ACC112 (cell line): ENCODE results near the gene KLHL1.

ENCODE experiments used
- H2AFZ ChIP-seq: fragments of 200-600 bp; sonication (generic); one replicate; pipeline ENCODE4 v1.6.0; 2017; ENCODE audit warnings: antibody characterized with exemption, low read length; ENCODE audit not compliant: unreplicated experiment
- H3K27ac ChIP-seq: fragments of 200-600 bp; sonication (generic); 2 replicates; pipeline ENCODE4 v1.5.1; 2014; ENCODE audit warnings: low read depth, mild to moderate bottlenecking, antibody characterized with exemption, low read length, moderate library complexity
- H3K27me3 ChIP-seq: fragments of 200-600 bp; sonication (generic); 2 replicates; pipeline ENCODE4 v1.6.1; 2014; ENCODE audit warnings: mild to moderate bottlenecking, antibody characterized with exemption, low read length, moderate library complexity, mixed read lengths; ENCODE audit not compliant: insufficient read depth
- H3K36me3 ChIP-seq: fragments of 200-600 bp; sonication (generic); 2 replicates; pipeline ENCODE4 v1.6.1; 2016; ENCODE audit warnings: mild to moderate bottlenecking, antibody characterized with exemption, low read length, moderate library complexity, mixed read lengths; ENCODE audit not compliant: insufficient read depth
- H3K4me1 ChIP-seq: fragments of 200-600 bp; sonication (generic); one replicate; pipeline ENCODE4 v1.6.1; 2016; ENCODE audit warnings: low read length, mixed read lengths; ENCODE audit not compliant: insufficient read depth, unreplicated experiment, control insufficient read depth
- H3K4me3 ChIP-seq: fragments of 200-600 bp; sonication (generic); 2 replicates; pipeline ENCODE4 v1.5.1; 2014; ENCODE audit warnings: mild to moderate bottlenecking, low read depth, low read length
- H3K79me2 ChIP-seq: fragments of 200-600 bp; sonication (generic); one replicate; pipeline ENCODE4 v1.6.0; 2016; ENCODE audit warnings: low read length; ENCODE audit not compliant: control insufficient read depth, unreplicated experiment, insufficient read depth

Gene KLHL1

DNA sequence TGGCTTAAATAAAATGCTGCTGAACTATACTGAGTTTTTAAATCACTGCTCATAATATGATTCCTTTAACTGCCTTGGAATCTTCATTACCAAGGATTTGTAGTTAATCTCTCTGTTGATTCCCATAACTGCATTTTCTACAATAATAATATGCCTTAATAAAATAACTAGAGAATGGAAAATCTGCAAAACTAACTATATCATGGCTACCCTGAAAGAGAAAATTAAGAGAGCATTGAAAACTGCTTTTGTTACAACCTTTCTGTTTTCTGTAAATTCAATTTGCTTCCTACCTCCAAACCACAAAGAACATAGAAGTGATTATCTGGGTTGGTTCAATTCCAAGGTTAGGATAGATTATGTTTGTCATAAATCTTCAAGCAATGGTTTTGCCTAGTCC is 203.5 kb downstream of the KLHL1 start:
- Histone ChIP-seq H2AFZ (no peak overlapping the region), H3K27ac (no peak overlapping the region), H3K4me1 (no peaks in the 10 kb centered on the region), H3K79me2 (no peaks in the 10 kb centered on the region), H3K27me3 (no peaks in the 10 kb centered on the region), H3K36me3 (no peaks in the 10 kb centered on the region), H3K4me3 (no peak overlapping the region)

DNA sequence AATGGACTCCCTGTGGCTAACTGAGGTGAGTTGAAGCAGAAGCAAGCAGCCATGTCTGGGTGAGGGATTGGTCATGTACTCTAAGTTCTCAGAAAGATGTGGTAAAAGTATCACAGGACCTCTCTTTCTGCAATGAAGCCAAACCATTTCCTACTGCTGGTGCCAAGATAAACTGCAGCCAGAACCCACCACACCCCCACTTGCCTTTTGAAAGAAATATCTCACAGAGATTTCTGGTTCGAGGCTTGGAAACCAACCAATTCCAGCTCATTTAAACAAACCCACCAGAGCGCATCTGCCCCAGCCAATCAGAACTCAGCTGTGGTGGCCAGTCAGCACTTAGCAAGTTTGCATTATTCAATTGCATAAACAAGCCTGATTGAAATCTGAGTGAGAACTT is 205.2 kb downstream of the KLHL1 start:
- no peak overlapping the region for H2AFZ ChIP-seq
- no peaks in the 10 kb centered on the region for H3K4me1 ChIP-seq
- no peaks in the 10 kb centered on the region for H3K27me3 ChIP-seq
- no peak overlapping the region for H3K4me3 ChIP-seq
- H3K79me2 ChIP-seq: no peaks in the 10 kb centered on the region
- H3K36me3 ChIP-seq: no peaks in the 10 kb centered on the region
- no peak overlapping the region for H3K27ac ChIP-seq

- Histone ChIP-seq H2AFZ (no peak overlapping the region), H3K27me3 (no peaks in the 10 kb centered on the region), H3K36me3 (no peaks in the 10 kb centered on the region), H3K4me3 (no peak overlapping the region), H3K4me1 (no peaks in the 10 kb centered on the region), H3K79me2 (no peaks in the 10 kb centered on the region), H3K27ac (no peak overlapping the region)
These were observed 225.8 kb downstream of the KLHL1 start for GRCh38 chr13:69882451-69882850.

DNA sequence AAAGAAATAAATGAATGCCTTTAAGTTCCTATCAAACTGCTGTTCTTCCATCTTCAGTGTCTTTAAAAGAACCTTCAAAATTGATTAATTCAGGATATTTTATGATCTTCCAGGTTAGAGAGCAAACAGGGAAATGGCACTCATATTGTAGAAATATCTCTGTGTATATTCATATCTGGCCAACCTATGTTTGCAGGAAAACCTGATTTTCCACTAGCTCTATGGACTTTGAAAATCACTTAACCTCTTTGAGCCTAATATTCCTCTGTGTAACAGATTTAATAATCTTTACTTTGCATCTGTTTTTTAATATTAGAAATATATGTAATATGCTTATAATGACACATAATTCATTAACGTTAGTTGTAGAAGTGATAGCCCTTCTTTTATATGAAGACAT is 228.3 kb downstream of the KLHL1 start:
- H3K4me3 ChIP-seq: no peak overlapping the region
- H3K36me3 ChIP-seq: no peaks in the 10 kb centered on the region
- H2AFZ ChIP-seq: no peak overlapping the region
- no peak overlapping the region for H3K27ac ChIP-seq
- H3K79me2 ChIP-seq: no peaks in the 10 kb centered on the region
- no peaks in the 10 kb centered on the region for H3K27me3 ChIP-seq
- H3K4me1 ChIP-seq: no peaks in the 10 kb centered on the region

DNA sequence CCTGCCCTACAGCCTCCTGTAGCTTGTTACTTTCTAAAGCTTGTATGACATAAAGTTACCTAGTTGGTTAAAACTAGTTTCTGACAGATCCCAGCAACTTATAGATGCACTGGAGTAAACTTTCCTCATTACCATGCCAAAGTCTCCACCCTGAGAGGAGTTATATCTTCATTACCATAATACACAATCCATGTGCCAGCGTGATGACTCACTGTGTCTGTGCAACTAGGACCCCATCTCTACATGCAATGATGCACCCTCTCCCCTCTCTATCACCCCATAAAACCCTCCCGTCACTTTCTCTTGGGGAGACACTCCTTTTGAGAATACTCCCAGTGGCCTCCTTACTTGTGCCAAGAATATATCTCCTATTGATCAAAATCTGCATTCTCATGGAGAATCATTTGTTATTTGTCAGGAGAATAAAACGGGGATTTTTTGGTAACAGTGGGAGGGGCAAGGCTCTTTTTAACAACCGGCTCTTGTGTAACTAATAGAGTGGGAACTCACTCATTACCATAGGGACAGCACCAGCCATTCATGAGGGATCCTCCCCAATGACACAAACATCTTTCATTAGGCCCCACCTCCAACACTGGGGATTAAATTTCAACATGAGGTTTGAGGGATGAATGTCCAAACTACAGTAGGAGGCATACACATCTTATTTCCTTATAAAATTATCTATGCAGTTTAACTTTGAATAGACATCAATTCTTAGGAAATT is 235.8 kb downstream of the KLHL1 start:
- Histone ChIP-seq H3K27me3 (no peaks in the 10 kb centered on the region), H3K36me3 (no peaks in the 10 kb centered on the region), H3K4me3 (no peak overlapping the region), H3K79me2 (no peaks in the 10 kb centered on the region), H2AFZ (no peak overlapping the region), H3K27ac (no peak overlapping the region), H3K4me1 (no peaks in the 10 kb centered on the region)

GRCh38 chr13:69866555-69866954 is 241.7 kb downstream of the KLHL1 start:
- Histone ChIP-seq H3K4me3 (no peak overlapping the region), H3K27me3 (no peaks in the 10 kb centered on the region), H3K27ac (no peak overlapping the region), H3K36me3 (no peaks in the 10 kb centered on the region), H2AFZ (no peak overlapping the region), H3K4me1 (no peaks in the 10 kb centered on the region), H3K79me2 (no peaks in the 10 kb centered on the region)

GRCh38 chr13:69857183-69857821 is 250.9 kb downstream of the KLHL1 start:
- Histone ChIP-seq H2AFZ (no peak overlapping the region), H3K27me3 (no peaks in the 10 kb centered on the region), H3K79me2 (no peaks in the 10 kb centered on the region), H3K4me1 (no peaks in the 10 kb centered on the region), H3K27ac (no peak overlapping the region), H3K4me3 (no peak overlapping the region), H3K36me3 (no peaks in the 10 kb centered on the region)

DNA sequence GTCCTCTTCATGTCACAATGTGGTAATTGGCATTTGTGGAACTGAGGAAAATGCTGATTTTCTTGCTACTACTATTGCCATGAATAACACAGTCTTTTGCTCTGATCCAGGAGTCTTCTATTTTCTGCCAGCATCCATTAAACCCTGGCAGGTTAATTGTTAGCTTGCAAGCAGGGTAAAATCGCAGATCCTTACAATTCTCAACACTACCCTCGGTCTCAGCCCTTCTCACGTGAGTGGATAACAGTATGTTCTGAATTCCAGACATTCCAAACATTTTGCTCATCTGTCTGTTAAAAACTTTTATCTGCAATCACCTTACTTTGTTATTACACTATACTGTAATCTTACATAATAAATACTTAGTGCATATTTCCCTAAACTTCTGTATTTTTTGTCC is 251.9 kb downstream of the KLHL1 start:
- Histone ChIP-seq H3K27me3 (no peaks in the 10 kb centered on the region), H3K4me1 (no peaks in the 10 kb centered on the region), H3K27ac (no peak overlapping the region), H3K79me2 (no peaks in the 10 kb centered on the region), H3K36me3 (no peaks in the 10 kb centered on the region), H2AFZ (no peak overlapping the region), H3K4me3 (no peak overlapping the region)

DNA sequence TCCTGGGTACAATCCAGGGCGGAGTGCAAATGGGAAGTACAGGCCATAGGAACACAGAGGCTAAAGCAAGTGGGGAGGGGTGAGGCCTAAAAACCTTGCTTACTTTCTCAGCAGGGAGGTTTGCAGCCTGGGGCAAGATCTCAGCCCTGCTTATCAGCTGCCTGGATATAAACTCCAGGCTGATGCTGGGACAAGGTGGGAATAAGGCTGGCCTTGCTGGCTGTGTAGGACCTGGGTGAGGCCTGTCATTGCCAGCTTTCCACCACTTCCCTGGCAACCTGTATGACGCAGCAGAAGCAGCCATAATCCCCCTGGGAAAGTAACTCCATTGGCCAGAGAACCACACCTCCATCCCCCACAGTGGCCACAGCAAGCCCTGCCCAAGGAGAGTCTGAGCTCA is 279.7 kb downstream of the KLHL1 start:
- Histone ChIP-seq H2AFZ (no peak overlapping the region), H3K4me3 (no peak overlapping the region), H3K79me2 (no peaks in the 10 kb centered on the region), H3K36me3 (no peaks in the 10 kb centered on the region), H3K27me3 (no peaks in the 10 kb centered on the region), H3K4me1 (no peaks in the 10 kb centered on the region), H3K27ac (no peak overlapping the region)

DNA sequence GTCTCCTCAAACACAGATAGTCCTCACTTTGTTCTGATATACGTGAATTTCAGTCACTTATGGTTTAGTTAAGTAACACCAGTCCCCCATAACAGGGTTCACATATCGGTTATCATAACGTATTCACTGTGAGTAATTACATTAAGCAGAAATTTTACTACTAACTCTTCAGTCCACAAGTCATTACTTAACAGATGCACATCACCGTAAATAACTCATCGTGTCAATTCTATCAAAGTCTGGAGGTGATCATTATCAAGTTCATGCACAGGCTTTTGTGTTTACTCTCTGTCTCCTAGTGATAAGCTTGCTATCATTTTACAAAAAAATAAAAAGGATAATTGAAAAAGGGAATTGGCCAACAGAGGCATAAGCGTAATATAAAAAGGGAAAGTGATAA is 288.1 kb downstream of the KLHL1 start:
- Histone ChIP-seq H3K36me3 (no peaks in the 10 kb centered on the region), H3K4me3 (no peak overlapping the region), H3K4me1 (no peaks in the 10 kb centered on the region), H3K27ac (no peak overlapping the region), H3K27me3 (no peaks in the 10 kb centered on the region), H2AFZ (no peak overlapping the region), H3K79me2 (no peaks in the 10 kb centered on the region)

DNA sequence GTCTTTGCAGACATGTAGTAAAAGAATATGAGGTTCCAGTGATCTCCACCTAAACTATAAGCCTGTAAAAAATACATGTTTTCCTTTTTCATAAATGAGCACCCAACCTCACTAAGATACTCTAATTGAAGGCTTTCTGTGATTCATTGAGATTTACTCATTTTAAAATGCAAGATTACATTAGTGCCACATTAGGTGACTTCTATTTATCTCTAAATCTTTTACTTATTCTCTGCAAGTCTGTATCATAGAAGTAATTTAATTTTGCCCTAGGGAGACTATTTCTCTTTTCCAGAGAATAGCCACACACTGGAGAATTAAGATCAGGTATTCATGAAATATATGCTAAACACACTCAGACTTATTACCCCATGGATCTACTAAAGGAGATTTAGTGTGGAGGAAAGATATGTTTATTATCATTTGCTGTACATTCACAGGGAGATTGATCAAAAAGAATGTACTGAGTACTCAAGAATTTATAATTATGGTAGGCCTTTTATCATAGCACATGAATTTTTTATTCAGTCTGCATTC is 290.9 kb downstream of the KLHL1 start:
- no peak overlapping the region for H2AFZ ChIP-seq
- no peaks in the 10 kb centered on the region for H3K36me3 ChIP-seq
- no peaks in the 10 kb centered on the region for H3K27me3 ChIP-seq

More for the DNA sequence above, 290.9 kb downstream of the KLHL1 start:
- Histone ChIP-seq H3K79me2 (no peaks in the 10 kb centered on the region), H3K4me3 (no peak overlapping the region), H3K4me1 (no peaks in the 10 kb centered on the region), H3K27ac (no peak overlapping the region)
